ENCODE measurements around the gene KCNIP1.
A peak's percentile ranks its signal among the peaks of the same experiment; 100 is the strongest.

KCNIP1 gene

GRCh38 chr5:170634256-170634990 lies 130.6 kb downstream of the KCNIP1 start:
- Histone ChIP-seq H3K27me3 (ENCODE audit: control insufficient read depth in 1 of 2, insufficient read depth in 2 of 2, low read length in 2 of 2) (no peaks in the 10 kb centered on the region), H3K4me3 (ENCODE audit: low read length in 2 of 2) (peak overlapping the region; percentile 1 to 67), H3K4me1 (ENCODE audit: control insufficient read depth, insufficient read depth, low read length) (peaks cover 36% of the 10 kb centered on the region), H3K27ac (ENCODE audit: low read length) (peak overlapping the region; percentile 37), H3K9ac (ENCODE audit: low read length in 2 of 2) (no peak overlapping the region), H3K36me3 (ENCODE audit: control insufficient read depth in 2 of 2, insufficient read depth in 2 of 2, low read length in 2 of 2) (no peaks in the 10 kb centered on the region), H3K9me3 (ENCODE audit: control insufficient read depth in 2 of 2, low read length in 2 of 2) (no peaks in the 10 kb centered on the region)

- Histone ChIP-seq H3K9me3 (ENCODE audit: control insufficient read depth in 2 of 2, low read length in 2 of 2) (no peaks in the 10 kb centered on the region), H3K36me3 (ENCODE audit: control insufficient read depth in 2 of 2, insufficient read depth in 2 of 2, low read length in 2 of 2) (no peaks in the 10 kb centered on the region), H3K4me1 (ENCODE audit: control insufficient read depth, insufficient read depth, low read length) (peaks cover 36% of the 10 kb centered on the region), H3K27me3 (ENCODE audit: control insufficient read depth in 1 of 2, insufficient read depth in 2 of 2, low read length in 2 of 2) (no peaks in the 10 kb centered on the region), H3K27ac (ENCODE audit: low read length) (no peak overlapping the region), H3K9ac (ENCODE audit: low read length in 2 of 2) (no peak overlapping the region), H3K4me3 (ENCODE audit: low read length in 2 of 2) (no peak overlapping the region)
Observed at GRCh38 chr5:170635706-170636105, 131.9 kb downstream of the KCNIP1 start.

DNA sequence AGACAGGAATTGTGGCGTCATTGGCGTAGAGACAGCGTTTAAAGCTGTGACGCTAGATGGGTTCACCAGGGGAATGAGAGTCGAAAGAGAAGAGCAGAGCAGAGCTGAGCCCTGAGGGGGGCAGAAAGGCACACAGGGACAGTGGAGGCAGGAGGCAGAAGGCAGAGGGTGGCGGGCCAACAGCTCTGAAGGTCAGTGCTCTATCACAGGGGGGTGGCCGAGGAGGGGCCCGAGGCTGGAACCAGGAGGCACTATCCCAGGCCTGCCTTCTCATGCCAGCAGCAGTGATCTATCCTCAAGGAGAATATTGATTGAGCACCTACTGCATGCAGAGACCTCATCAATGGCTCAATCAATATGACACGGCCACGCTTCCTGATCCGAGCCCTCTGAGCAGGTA lies 132.4 kb downstream of the KCNIP1 start:
- no peaks in the 10 kb centered on the region for H3K36me3 ChIP-seq (ENCODE audit: control insufficient read depth in 2 of 2, insufficient read depth in 2 of 2, low read length in 2 of 2)
- H3K27ac ChIP-seq (ENCODE audit: low read length) = no peak overlapping the region
- H3K4me3 ChIP-seq (ENCODE audit: low read length in 2 of 2) = no peak overlapping the region
- no peaks in the 10 kb centered on the region for H3K9me3 ChIP-seq (ENCODE audit: control insufficient read depth in 2 of 2, low read length in 2 of 2)
- no peak overlapping the region for H3K9ac ChIP-seq (ENCODE audit: low read length in 2 of 2)
- H3K27me3 ChIP-seq (ENCODE audit: control insufficient read depth in 1 of 2, insufficient read depth in 2 of 2, low read length in 2 of 2) = peaks cover 0 to 2% of the 10 kb centered on the region in 2 donors
- H3K4me1 ChIP-seq (ENCODE audit: control insufficient read depth, insufficient read depth, low read length) = peaks cover 34% of the 10 kb centered on the region

DNA sequence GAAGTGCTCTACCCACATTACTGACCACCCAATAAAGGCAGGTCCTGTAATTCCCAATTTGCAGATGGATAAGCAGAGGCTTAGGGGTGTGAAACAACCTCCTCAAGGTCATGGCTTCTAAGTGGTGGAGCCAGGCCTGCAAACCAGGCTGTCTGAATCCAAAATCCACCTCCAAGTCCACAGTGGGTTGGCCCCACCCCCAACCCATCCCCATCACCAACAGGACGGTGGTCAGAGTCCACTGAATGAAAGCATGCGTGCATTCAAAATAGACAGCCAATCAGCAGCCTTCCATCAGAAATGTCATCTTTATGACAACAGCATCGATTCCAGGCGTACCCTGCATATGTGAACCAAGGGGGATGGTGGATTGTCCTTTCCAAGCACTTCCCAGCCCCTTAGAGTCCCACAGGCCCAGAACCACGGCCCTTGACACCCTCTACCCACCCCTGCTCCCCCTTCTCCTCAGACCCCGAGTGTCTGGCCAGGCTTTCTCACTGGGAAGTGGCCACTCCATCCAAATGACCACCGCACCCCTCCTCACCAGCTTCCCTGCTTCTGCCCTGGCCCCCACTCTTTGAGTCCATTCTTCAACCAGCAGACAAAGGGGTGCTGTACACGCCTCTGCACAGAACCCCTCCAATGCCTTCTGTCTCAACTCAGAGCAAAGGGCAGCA lies 133.1 kb downstream of the KCNIP1 start:
- H3K27me3 ChIP-seq (ENCODE audit: control insufficient read depth in 1 of 2, insufficient read depth in 2 of 2, low read length in 2 of 2) = peaks cover 0 to 2% of the 10 kb centered on the region in 2 donors
- no peaks in the 10 kb centered on the region for H3K36me3 ChIP-seq (ENCODE audit: control insufficient read depth in 2 of 2, insufficient read depth in 2 of 2, low read length in 2 of 2)
- no peaks in the 10 kb centered on the region for H3K9me3 ChIP-seq (ENCODE audit: control insufficient read depth in 2 of 2, low read length in 2 of 2)
- H3K4me1 ChIP-seq (ENCODE audit: control insufficient read depth, insufficient read depth, low read length) = peaks cover 27% of the 10 kb centered on the region
- no peak overlapping the region for H3K9ac ChIP-seq (ENCODE audit: low read length in 2 of 2)
- H3K4me3 ChIP-seq (ENCODE audit: low read length in 2 of 2) = no peak overlapping the region
- H3K27ac ChIP-seq (ENCODE audit: low read length) = no peak overlapping the region

GRCh38 chr5:170638051-170638450 lies 134.2 kb downstream of the KCNIP1 start:
- no peak overlapping the region for H3K9ac ChIP-seq (ENCODE audit: low read length in 2 of 2)
- H3K27me3 ChIP-seq (ENCODE audit: control insufficient read depth in 1 of 2, insufficient read depth in 2 of 2, low read length in 2 of 2) = peaks cover 0 to 5% of the 10 kb centered on the region in 2 donors
- peaks cover 16% of the 10 kb centered on the region for H3K4me1 ChIP-seq (ENCODE audit: control insufficient read depth, insufficient read depth, low read length)
- no peaks in the 10 kb centered on the region for H3K36me3 ChIP-seq (ENCODE audit: control insufficient read depth in 2 of 2, insufficient read depth in 2 of 2, low read length in 2 of 2)
- H3K9me3 ChIP-seq (ENCODE audit: control insufficient read depth in 2 of 2, low read length in 2 of 2) = no peaks in the 10 kb centered on the region
- no peak overlapping the region for H3K4me3 ChIP-seq (ENCODE audit: low read length in 2 of 2)
- H3K27ac ChIP-seq (ENCODE audit: low read length) = no peak overlapping the region

- Histone ChIP-seq H3K9me3 (ENCODE audit: control insufficient read depth in 2 of 2, low read length in 2 of 2) (no peaks in the 10 kb centered on the region), H3K27ac (ENCODE audit: low read length) (no peak overlapping the region), H3K4me3 (ENCODE audit: low read length in 2 of 2) (no peak overlapping the region), H3K36me3 (ENCODE audit: control insufficient read depth in 2 of 2, insufficient read depth in 2 of 2, low read length in 2 of 2) (no peaks in the 10 kb centered on the region), H3K27me3 (ENCODE audit: control insufficient read depth in 1 of 2, insufficient read depth in 2 of 2, low read length in 2 of 2) (peaks cover under 1 to 9% of the 10 kb centered on the region in 2 donors), H3K9ac (ENCODE audit: low read length in 2 of 2) (no peak overlapping the region), H3K4me1 (ENCODE audit: control insufficient read depth, insufficient read depth, low read length) (peaks cover 13% of the 10 kb centered on the region)
Observed at GRCh38 chr5:170638454-170639220, 134.8 kb downstream of the KCNIP1 start.

GRCh38 chr5:170639221-170639925 lies 135.6 kb downstream of the KCNIP1 start:
- no peak overlapping the region for H3K4me3 ChIP-seq (ENCODE audit: low read length in 2 of 2)
- H3K36me3 ChIP-seq (ENCODE audit: control insufficient read depth in 2 of 2, insufficient read depth in 2 of 2, low read length in 2 of 2) = no peaks in the 10 kb centered on the region
- peaks cover 3 to 16% of the 10 kb centered on the region in 2 donors for H3K27me3 ChIP-seq (ENCODE audit: control insufficient read depth in 1 of 2, insufficient read depth in 2 of 2, low read length in 2 of 2)
- H3K9ac ChIP-seq (ENCODE audit: low read length in 2 of 2) = no peak overlapping the region
- H3K9me3 ChIP-seq (ENCODE audit: control insufficient read depth in 2 of 2, low read length in 2 of 2) = no peaks in the 10 kb centered on the region
- H3K27ac ChIP-seq (ENCODE audit: low read length) = no peak overlapping the region
- H3K4me1 ChIP-seq (ENCODE audit: control insufficient read depth, insufficient read depth, low read length) = peaks cover 6% of the 10 kb centered on the region

DNA sequence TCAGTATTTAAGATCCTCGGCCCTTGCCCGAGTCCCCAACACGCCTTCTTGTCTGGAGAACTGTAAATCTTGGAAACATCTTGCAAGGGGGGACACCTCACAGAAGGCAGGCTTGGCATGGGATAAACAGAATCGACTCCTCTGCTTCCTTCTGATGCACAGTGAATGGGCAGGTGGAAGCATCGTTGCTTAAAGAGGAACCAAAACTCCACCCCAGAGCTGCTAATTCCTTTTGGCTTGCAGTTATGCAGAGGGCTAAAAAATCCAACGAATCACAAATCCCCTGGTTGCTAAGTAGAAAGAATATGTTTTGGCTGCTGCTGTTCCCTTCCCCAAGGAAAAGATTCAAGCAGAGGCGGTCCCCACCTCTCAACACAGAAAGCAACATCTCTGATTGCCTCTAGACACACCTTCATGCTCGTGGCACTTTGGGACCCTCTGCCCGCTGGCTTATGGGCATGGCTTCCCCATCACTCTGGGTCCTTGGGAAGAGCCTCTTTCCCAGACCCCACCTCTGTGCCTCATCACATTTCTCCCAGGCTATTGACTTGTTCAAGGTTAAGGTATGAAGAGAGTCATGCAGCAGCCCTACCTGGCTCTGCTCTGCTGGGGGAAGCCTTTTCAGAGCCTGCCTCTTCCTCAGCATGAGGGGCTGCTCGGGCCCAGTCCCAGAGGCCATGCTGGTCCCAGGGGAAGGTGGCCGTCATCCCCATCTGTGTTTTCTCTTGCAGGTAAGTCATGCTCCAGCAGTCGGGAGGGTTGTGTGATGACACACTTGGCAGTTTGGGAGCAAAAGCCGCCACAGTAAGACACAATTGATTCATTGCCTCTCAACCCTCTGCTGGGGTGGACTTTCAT lies 137.1 kb downstream of the KCNIP1 start:
- H3K4me3 ChIP-seq (ENCODE audit: low read length in 2 of 2) = no peak overlapping the region
- H3K27ac ChIP-seq (ENCODE audit: low read length) = no peak overlapping the region
- H3K9me3 ChIP-seq (ENCODE audit: control insufficient read depth in 2 of 2, low read length in 2 of 2) = no peaks in the 10 kb centered on the region
- peaks cover 3 to 22% of the 10 kb centered on the region in 2 donors for H3K27me3 ChIP-seq (ENCODE audit: control insufficient read depth in 1 of 2, insufficient read depth in 2 of 2, low read length in 2 of 2)
- no peaks in the 10 kb centered on the region for H3K36me3 ChIP-seq (ENCODE audit: control insufficient read depth in 2 of 2, insufficient read depth in 2 of 2, low read length in 2 of 2)
- peaks cover 3% of the 10 kb centered on the region for H3K4me1 ChIP-seq (ENCODE audit: control insufficient read depth, insufficient read depth, low read length)
- no peak overlapping the region for H3K9ac ChIP-seq (ENCODE audit: low read length in 2 of 2)

DNA sequence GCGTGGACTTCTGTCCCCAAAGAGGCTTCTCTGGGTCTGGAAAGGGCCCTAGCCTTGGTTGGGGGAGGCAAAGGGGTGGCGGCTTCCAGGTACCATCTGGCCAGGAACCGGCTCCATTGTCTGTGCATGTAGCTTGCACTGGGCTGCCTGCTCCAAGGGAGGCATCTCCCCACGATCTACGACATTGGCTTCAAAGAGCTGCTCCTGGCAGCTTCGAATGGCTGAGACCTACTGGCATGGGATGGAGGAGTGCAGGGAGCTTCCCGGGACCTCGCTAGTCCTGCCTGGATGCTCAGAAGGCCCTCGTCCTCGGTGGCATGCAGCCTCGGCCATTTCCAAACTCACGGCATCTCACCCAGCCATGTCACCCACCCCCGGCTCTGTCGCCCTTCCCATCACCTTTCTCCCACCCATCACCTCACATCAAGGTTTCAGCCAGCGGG lies 137.8 kb downstream of the KCNIP1 start:
- H3K4me1 ChIP-seq (ENCODE audit: control insufficient read depth, insufficient read depth, low read length) = peaks cover 3% of the 10 kb centered on the region
- H3K9me3 ChIP-seq (ENCODE audit: control insufficient read depth in 2 of 2, low read length in 2 of 2) = no peaks in the 10 kb centered on the region
- H3K36me3 ChIP-seq (ENCODE audit: control insufficient read depth in 2 of 2, insufficient read depth in 2 of 2, low read length in 2 of 2) = no peaks in the 10 kb centered on the region
- H3K27ac ChIP-seq (ENCODE audit: low read length) = no peak overlapping the region
- no peak overlapping the region for H3K4me3 ChIP-seq (ENCODE audit: low read length in 2 of 2)
- peaks cover 3 to 22% of the 10 kb centered on the region in 2 donors for H3K27me3 ChIP-seq (ENCODE audit: control insufficient read depth in 1 of 2, insufficient read depth in 2 of 2, low read length in 2 of 2)
- no peak overlapping the region for H3K9ac ChIP-seq (ENCODE audit: low read length in 2 of 2)

All from stomach smooth muscle (tissue), 2 donors.